M059J (cell line): ENCODE results near the gene PLEKHO2. TPM values are rescaled to one million over a fixed set of nuclear protein-coding genes. Genes with fewer than 3 reads are reported as not detected.

Experiments used
- DNase-seq: peaks from one replicate; pipeline ENCODE4 v3.0.0-alpha.2; 2012; ENCODE audit warnings: low read depth
- total RNA-seq: library from RNA; depleted of rRNA; stranded (reverse); fragments of >200 nt; shearing (Covaris generic); gene quantifications from 2 replicates; pipeline ENCODE4 v1.2.3, GENCODE V29; 2014; rRNA removed

The PLEKHO2 gene
- total RNA-seq, 1 experiment from 2014 or later = 14.0 TPM

- no peak for DNase-seq
Observed at GRCh38 chr15:64912379-64913325, 70.9 kb downstream of the PLEKHO2 start.

DNA sequence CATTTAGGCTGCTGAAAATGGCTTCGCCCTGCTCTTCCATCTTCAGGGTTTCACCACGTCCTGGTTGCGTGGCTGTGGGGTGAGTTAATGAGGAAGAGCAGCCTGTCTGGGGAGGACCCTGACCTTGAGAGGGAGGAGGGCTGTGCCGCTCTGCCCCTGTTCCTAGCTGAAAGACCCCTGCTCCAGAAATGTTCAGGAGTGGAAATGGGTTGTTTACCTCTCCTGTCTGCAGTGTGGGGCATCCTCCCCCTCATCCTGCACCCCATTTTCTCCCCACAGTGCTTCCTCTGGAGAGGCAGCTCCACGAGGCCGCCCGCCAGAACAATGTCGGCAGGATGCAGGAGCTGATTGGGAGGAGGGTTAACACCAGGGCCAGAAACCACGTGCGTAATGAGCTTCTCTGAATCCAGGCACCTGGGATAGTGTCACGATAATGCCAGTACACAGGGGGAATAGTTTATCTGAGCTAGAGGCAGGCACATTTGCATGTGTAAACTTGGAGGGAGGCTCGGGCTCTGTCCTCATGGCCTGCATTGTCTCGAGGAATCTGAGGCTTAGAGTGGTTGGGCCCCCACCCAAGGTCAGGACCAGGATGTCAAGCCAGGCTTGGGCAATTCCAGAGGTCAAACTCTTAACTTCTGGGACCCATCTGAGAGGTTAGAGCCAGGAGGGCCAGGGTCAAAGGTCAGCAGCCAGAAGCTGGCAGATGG, 74.0 kb downstream of the PLEKHO2 start:
- DNase-seq = no peak

DNA sequence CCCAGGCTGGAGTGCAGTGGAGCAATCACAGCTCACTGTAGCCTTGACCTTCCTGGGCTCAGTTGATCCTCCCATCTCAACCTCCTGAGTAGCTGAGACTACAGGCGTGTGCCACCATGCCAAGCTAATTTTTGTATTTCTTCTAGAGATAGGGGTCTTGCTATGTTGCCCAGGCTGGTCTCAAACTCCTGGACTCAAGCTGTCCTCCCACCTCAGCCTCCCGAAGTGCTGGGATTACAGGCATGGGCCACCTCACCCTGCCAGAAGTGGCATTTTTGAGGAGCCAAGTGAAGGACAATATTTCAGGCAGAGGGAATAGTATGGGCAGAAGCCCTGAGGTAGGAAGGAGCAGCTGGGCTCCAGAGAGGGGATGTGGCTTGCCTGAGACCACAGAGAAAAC, 74.7 kb downstream of the PLEKHO2 start:
- no peak for DNase-seq

DNA sequence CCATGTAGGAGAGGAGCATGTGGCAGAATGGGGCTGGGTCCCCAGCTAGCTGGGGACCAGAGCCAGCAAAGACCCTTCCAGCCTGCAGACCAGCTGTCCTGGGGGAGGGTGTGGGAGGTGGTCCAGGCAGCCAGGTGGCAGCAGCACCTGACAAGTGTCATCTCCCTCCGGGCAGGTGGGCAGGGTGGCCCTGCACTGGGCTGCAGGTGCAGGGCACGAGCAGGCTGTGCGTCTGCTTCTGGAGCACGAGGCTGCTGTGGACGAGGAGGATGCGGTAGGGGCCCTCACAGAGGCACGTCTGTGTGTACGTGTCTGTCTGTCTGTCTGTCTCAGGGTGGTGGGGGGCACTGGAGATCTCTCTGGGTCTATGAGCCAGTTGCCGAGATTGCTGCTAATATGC, 75.5 kb downstream of the PLEKHO2 start:
- no peak for DNase-seq

Other genes with a start within 250 kb of the PLEKHO2 start
- 0.91 TPM in 1 of 2 replicates, not detected in the other for gene RBPMS2, start 66.3 kb upstream of the PLEKHO2 start, total RNA-seq
- 9.0 and 11.1 TPM in 2 replicates for gene PIF1, start 16.3 kb upstream of the PLEKHO2 start, total RNA-seq
- 2.1 and 2.3 TPM in 2 replicates for gene ANKDD1A, start 70.0 kb downstream of the PLEKHO2 start, total RNA-seq
- 93.2 and 94.8 TPM in 2 replicates for gene SPG21, start 148.0 kb downstream of the PLEKHO2 start, total RNA-seq
- 19.9 and 21.2 TPM in 2 replicates for gene MTFMT, start 187.7 kb downstream of the PLEKHO2 start, total RNA-seq
- not detected in 2 replicates for gene SLC51B, start 203.5 kb downstream of the PLEKHO2 start, total RNA-seq
- not detected in 2 replicates for gene RASL12, start 226.1 kb downstream of the PLEKHO2 start, total RNA-seq
- not detected in 2 replicates for gene KBTBD13, start 234.8 kb downstream of the PLEKHO2 start, total RNA-seq